K562 (cell line): ENCODE measurements around the gene PRICKLE4. TPM values are rescaled to one million over a fixed set of nuclear protein-coding genes. Genes with fewer than 3 reads are reported as not detected.

Source experiments
- AFF4 ChIP-seq: sonication (generic); formaldehyde crosslinking; IDR thresholded peaks from 2 replicates; pipeline ENCODE4 v1.8.0; 2023; ENCODE audit warnings: mild to moderate bottlenecking, missing genetic modification reagents
- ARID3A ChIP-seq: IDR thresholded peaks from 2 replicates; pipeline ENCODE4 v1.6.1; 2012; ENCODE audit warnings: low read depth, low read length, improper control_type of control experiment, borderline replicate concordance
- ATF7 ChIP-seq: fragments of 450-650 bp; IDR thresholded peaks from 2 replicates; pipeline ENCODE4 v1.7.1; 2014; ENCODE audit warnings: mild to moderate bottlenecking, moderate library complexity
- CBX3 ChIP-seq, 2 experiments: IDR thresholded peaks; 1 replicate in 1 of 2; 2 replicates in 1 of 2; pipeline ENCODE4 v1.6.1; 2012; ENCODE audit warnings: inconsistent platforms in 2 of 2, low read length in 2 of 2, borderline replicate concordance in 1 of 2, control low read depth in 1 of 2
- CBX5 ChIP-seq: IDR thresholded peaks from 2 replicates; pipeline ENCODE4 v1.6.1; 2014; ENCODE audit warnings: low read depth, borderline replicate concordance
- CLOCK ChIP-seq: fragments of 250-450 bp; sonication (Bioruptor Pico); IDR thresholded peaks from 2 replicates; pipeline ENCODE4 v1.4.0; 2020; ENCODE audit warnings: mild to moderate bottlenecking, moderate library complexity, borderline replicate concordance
- MECOM ChIP-seq: fragments of 250-450 bp; sonication (Bioruptor Pico); IDR thresholded peaks from 2 replicates; pipeline ENCODE4 v1.8.0; 2022; ENCODE audit warnings: inconsistent platforms
- NONO ChIP-seq, 2 experiments: fragments of 200-400 bp in 1 of 2; fragments of 450-650 bp in 1 of 2; formaldehyde crosslinking in 1 of 2; IDR thresholded peaks; 2 replicates each; pipeline ENCODE4 v1.6.1; 2017; ENCODE audit warnings: low read depth in 2 of 2, mild to moderate bottlenecking in 2 of 2, moderate library complexity in 2 of 2, low read length in 1 of 2
- RFX7 ChIP-seq: fragments of 250-450 bp; sonication (Bioruptor Pico); IDR thresholded peaks from 2 replicates; pipeline ENCODE4 v1.5.1; 2021; ENCODE audit warnings: mild to moderate bottlenecking
- SIN3B ChIP-seq: fragments of 450-650 bp; IDR thresholded peaks from 2 replicates; pipeline ENCODE4 v1.6.1; 2017; ENCODE audit warnings: low read depth, mild to moderate bottlenecking, moderate library complexity
- TAF1 ChIP-seq: IDR thresholded peaks from 2 replicates; pipeline ENCODE4 v1.6.1; 2011; ENCODE audit warnings: mild to moderate bottlenecking, low read length, moderate library complexity; ENCODE audit not compliant: insufficient read depth, control insufficient read depth, severe bottlenecking; ENCODE audit errors: extremely low read depth
- VEZF1 ChIP-seq: fragments of 200-800 bp; sonication (Bioruptor generic); IDR thresholded peaks from 2 replicates; pipeline ENCODE4 v1.6.1; 2017; ENCODE audit warnings: missing genetic modification characterization, missing compliant biosample characterization
- XRCC3 ChIP-seq: fragments of 450-650 bp; IDR thresholded peaks from 2 replicates; pipeline ENCODE4 v1.6.1; 2017; ENCODE audit warnings: mild to moderate bottlenecking, moderate library complexity
- ZNF253 ChIP-seq: fragments of 250-450 bp; sonication (Bioruptor Pico); conservative IDR thresholded peaks from 2 replicates; pipeline ENCODE4 v1.6.1; 2021; ENCODE audit warnings: mild to moderate bottlenecking
- ZNF444 ChIP-seq: fragments of 250-450 bp; sonication (Bioruptor Pico); IDR thresholded peaks from 2 replicates; pipeline ENCODE4 v1.4.0; 2020; ENCODE audit warnings: mild to moderate bottlenecking, moderate library complexity
- polyA plus RNA-seq, 8 experiments: library from polyadenylated mRNA; depleted of rRNA in 4 of 8; stranded (reverse) in 5 of 8; unstranded in 3 of 8; fragments of >200 nt; fragmentation: Nextera tagmentation in 2 of 8; fragmentation: Illumina TruSeq in 1 of 8; extraction: Ambion mirVana in 2 of 8; extraction: Trizol in 1 of 8; gene quantifications; 2 replicates each; pipeline versions ENCODE4 v1.2.1 to v1.2.3, GENCODE V29; 2011 to 2014; ENCODE audit warnings: inconsistent platforms in 1 of 8, missing spikeins in 1 of 8
- total RNA-seq, 7 experiments: library from RNA; depleted of rRNA in 6 of 7; stranded (reverse); fragments of >200 nt in 6 of 7; fragmentation: Illumina TruSeq in 2 of 7; extraction: Trizol in 2 of 7; gene quantifications; 2 replicates each; pipeline versions ENCODE4 v1.2.1 to v1.2.3, GENCODE V29; 2011 to 2021; ENCODE audit warnings: low replicate concordance in 1 of 7

Gene PRICKLE4
- total and polyA plus RNA-seq, 9 of the 15 experiments (the other 6 are each of a cell fraction or from before 2014, with no cell fraction given), result 0.20 to 0.32 (median 0.27) TPM; not detected in 6

- TF ChIP-seq CBX3 (IDR thresholded peaks at IDR 0.05; ENCODE audit: borderline replicate concordance in 1 of 2, low read length in 2 of 2) (peak in 1 of 2 experiments; percentile 82; a peak in 2 of 3 replicates), RFX7 (CRISPR knock-in tag) (no peak), VEZF1 (CRISPR knock-in tag) (peak; percentile 32; the same call in 1 of the 2 replicates), CLOCK (CRISPR knock-in tag) (no peak), CBX5 (no peak), NONO (IDR thresholded peaks at IDR 0.05; ENCODE audit: low read depth in 2 of 2, low read length in 1 of 2) (peak in 1 of 2 experiments; percentile 63; a peak in 1 of 4 replicates), MECOM (CRISPR knock-in tag) (0 out of 2 replicates have a peak, but pooled peaks have one; percentile 20), SIN3B (no peak), ARID3A (peak; percentile 94), ZNF253 (CRISPR knock-in tag) (no peak), ATF7 (peak; percentile 68; the same call in 1 of the 2 replicates), XRCC3 (no peak), AFF4 (CRISPR knock-in tag) (no peak), ZNF444 (CRISPR knock-in tag) (no peak), TAF1 (no peak)
Measured at GRCh38 chr6:41818271-41819054, 37.9 kb downstream of the PRICKLE4 start (continued).
